Mucosa of stomach (tissue), 1 donor: ENCODE results near the gene ATP6V1C2.
A peak's percentile ranks its signal among the peaks of the same experiment; 100 is the strongest.

Experiments
- H3K27me3 ChIP-seq: one replicate; pipeline ENCODE4 v1.7.0; 2013; ENCODE audit warnings: mild to moderate bottlenecking, low read length; ENCODE audit not compliant: control insufficient read depth, insufficient read depth
- H3K36me3 ChIP-seq: one replicate; pipeline ENCODE4 v1.7.0; 2013; ENCODE audit warnings: low read length; ENCODE audit not compliant: control insufficient read depth, insufficient read depth
- H3K4me1 ChIP-seq: one replicate; pipeline ENCODE4 v1.7.0; 2013; ENCODE audit warnings: mild to moderate bottlenecking, low read length; ENCODE audit not compliant: control insufficient read depth, insufficient read depth
- H3K4me3 ChIP-seq: one replicate; pipeline ENCODE4 v1.7.0; 2013; ENCODE audit warnings: low read length
- H3K9ac ChIP-seq: one replicate; pipeline ENCODE4 v1.7.0; 2013; ENCODE audit warnings: mild to moderate bottlenecking, low read length, moderate library complexity
- H3K9me3 ChIP-seq: one replicate; pipeline ENCODE4 v1.7.0; 2013; ENCODE audit warnings: mild to moderate bottlenecking, low read length, moderate library complexity; ENCODE audit not compliant: control insufficient read depth
- donor health status: Pancreatic carcinoma.

ATP6V1C2 gene

DNA sequence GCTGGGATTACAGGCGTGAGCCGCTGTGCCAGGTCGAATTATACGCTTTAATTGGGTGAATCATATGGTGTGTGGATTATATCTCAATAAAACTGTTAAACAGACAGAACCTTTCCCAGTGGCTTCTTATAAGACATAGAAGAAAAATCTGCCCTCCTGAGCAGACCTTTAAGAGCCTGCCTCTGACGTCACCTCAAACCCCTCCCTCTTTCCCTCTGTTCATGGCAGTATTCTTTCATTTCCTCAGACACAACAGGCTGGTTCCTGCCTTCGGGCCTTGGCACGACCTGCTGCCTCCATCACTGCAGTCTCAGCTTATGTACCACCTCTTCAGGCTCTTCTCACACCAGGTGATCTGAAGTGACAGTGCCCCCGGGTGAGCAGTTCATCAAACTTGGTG is 105.2 kb downstream of the ATP6V1C2 start:
- peaks cover 21% of the 10 kb centered on the region for H3K4me1 ChIP-seq
- no peak overlapping the region for H3K4me3 ChIP-seq
- H3K36me3 ChIP-seq = no peaks in the 10 kb centered on the region
- H3K27me3 ChIP-seq = peaks cover 7% of the 10 kb centered on the region
- no peak overlapping the region for H3K9ac ChIP-seq
- H3K9me3 ChIP-seq = no peaks in the 10 kb centered on the region

DNA sequence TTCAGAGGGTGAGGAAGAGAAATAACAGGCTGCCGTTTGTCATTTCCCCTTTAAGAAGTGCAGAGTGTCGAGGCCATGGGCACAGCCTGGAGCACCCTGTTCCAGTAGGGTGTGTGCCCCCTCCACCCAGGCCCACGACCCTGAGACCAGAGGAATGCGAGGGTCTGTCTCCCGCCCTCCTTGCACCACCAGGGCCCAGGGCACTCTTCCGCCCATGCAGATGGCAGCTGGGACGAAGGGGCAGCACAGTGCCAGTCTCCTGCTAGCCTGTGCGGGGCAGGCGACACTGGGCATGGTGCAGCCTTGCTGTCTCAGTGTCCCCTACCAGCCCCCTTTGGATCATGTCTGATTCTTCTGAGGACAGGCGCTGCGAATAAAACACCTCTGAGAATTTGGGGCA is 106.9 kb downstream of the ATP6V1C2 start:
- Histone ChIP-seq H3K4me1 (peaks cover 25% of the 10 kb centered on the region), H3K27me3 (peaks cover 15% of the 10 kb centered on the region)

DNA sequence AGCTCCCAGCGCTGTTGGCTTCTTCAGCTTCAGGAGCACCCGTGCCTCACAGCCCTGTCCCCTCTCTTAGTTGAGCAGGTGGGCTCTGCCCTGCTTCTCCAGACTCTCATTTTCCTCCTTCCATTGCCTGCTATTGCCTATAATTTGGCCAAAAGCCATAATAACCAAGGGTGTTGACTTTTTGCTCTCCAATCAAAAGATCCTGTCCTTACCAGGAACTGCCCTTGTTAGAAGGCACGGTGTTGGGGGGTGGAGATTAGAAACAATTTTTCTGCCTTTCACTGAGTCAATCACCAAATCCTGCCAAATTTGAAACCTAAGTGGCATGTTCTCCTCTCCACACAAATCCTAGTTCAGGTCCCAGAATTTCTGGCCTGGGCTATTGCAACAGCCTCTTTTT is 107.9 kb downstream of the ATP6V1C2 start:
- Histone ChIP-seq H3K4me1 (peaks cover 24% of the 10 kb centered on the region), H3K36me3 (no peaks in the 10 kb centered on the region), H3K9ac (peak overlapping the region; percentile 17), H3K27me3 (peaks cover 17% of the 10 kb centered on the region), H3K4me3 (no peak overlapping the region), H3K9me3 (no peaks in the 10 kb centered on the region)

More for the DNA sequence above, 106.9 kb downstream of the ATP6V1C2 start:
- no peaks in the 10 kb centered on the region for H3K9me3 ChIP-seq
- no peaks in the 10 kb centered on the region for H3K36me3 ChIP-seq
- no peak overlapping the region for H3K9ac ChIP-seq
- no peak overlapping the region for H3K4me3 ChIP-seq

DNA sequence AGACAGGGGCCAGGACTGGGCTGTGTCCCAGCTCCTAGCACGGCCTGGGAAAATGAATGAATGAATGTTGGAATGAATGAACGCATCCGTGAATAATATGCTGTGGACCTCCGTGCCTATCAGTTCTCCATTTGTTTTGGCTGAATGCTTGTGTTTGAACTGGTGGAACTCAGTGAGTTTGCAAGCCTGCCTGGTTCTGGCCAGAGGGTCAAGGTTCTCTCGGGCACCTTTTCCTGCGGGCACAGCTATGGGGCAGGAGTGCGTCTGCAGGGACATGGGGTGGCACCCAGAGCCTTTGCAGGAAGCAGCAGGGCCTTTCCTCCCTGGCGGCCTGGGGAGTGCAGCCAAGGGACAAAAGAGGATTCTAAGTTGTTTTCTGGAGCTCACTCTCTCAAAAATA is 108.8 kb downstream of the ATP6V1C2 start:
- Histone ChIP-seq H3K27me3 (peaks cover 17% of the 10 kb centered on the region), H3K9ac (no peak overlapping the region), H3K36me3 (no peaks in the 10 kb centered on the region), H3K9me3 (no peaks in the 10 kb centered on the region), H3K4me1 (peaks cover 25% of the 10 kb centered on the region), H3K4me3 (no peak overlapping the region)

DNA sequence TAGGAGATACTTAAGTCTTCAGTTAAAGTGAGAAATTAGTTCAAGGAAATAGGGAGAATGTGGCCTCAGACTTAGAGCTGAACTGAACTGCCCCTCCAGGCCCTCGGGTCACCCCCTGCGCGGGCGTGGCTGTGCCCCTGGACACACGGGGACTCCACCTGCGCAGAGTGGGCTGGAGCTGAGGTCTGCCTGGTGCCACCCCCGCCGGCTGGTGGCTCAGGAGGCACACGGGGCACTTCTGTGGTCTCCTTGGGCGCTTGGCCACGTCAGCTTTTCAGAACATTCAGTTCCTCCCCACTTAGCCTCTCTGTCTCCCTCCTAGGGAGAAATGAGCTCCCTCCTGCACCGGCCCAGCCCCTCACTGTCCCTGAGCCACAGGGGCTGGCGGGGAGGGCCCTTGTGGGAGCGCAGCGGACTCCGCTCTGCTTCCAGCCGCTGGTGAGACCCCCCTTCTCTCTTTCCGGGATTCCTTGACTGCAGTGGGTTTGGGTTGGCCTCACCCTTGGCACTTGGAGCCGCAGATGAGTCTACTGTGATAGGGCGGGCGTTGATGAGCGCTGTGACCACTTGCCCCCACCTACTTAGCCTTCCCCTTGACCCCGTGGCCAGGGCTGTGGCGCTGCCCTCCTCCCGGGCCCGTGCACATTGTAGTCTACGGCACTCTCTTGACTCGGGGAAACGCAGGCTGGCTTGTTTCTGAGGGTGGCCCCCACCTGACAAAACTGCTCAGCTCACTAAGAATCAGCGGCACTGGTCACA is 109.4 kb downstream of the ATP6V1C2 start:
- Histone ChIP-seq H3K4me1 (peaks cover 29% of the 10 kb centered on the region), H3K36me3 (no peaks in the 10 kb centered on the region), H3K9me3 (no peaks in the 10 kb centered on the region), H3K27me3 (peaks cover 17% of the 10 kb centered on the region), H3K4me3 (no peak overlapping the region), H3K9ac (no peak overlapping the region)

DNA sequence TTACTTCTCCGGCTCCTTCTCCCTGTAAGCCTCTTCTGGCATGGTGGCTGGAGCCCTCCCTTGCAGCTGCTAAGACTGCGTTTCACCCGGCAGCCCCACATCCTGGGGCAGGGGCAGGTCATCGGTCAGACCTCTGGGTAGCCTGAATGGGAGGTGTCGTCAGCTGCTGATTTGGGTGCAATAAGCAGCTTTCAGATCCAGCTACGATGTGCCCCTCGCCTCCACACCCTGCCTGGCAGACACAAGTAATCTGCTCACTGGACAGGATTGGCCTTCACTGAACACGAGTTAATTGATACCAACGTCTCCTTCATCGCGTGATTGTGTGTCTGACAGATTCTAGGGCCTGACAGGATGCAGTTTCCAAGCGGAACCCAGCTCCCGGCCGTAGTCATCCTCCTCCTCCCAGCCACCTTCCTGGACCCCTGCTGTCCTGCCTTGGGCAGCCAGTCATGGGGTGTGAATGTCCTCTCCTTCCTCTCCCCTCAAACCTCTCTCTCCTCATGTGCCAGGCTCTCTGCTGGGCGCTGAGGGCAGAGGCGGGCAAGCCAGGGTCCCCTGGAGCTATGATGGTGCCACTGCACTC is 110.1 kb downstream of the ATP6V1C2 start:
- no peaks in the 10 kb centered on the region for H3K36me3 ChIP-seq
- peaks cover 17% of the 10 kb centered on the region for H3K27me3 ChIP-seq
- no peaks in the 10 kb centered on the region for H3K9me3 ChIP-seq
- no peak overlapping the region for H3K4me3 ChIP-seq
- H3K4me1 ChIP-seq = peaks cover 29% of the 10 kb centered on the region
- H3K9ac ChIP-seq = no peak overlapping the region

DNA sequence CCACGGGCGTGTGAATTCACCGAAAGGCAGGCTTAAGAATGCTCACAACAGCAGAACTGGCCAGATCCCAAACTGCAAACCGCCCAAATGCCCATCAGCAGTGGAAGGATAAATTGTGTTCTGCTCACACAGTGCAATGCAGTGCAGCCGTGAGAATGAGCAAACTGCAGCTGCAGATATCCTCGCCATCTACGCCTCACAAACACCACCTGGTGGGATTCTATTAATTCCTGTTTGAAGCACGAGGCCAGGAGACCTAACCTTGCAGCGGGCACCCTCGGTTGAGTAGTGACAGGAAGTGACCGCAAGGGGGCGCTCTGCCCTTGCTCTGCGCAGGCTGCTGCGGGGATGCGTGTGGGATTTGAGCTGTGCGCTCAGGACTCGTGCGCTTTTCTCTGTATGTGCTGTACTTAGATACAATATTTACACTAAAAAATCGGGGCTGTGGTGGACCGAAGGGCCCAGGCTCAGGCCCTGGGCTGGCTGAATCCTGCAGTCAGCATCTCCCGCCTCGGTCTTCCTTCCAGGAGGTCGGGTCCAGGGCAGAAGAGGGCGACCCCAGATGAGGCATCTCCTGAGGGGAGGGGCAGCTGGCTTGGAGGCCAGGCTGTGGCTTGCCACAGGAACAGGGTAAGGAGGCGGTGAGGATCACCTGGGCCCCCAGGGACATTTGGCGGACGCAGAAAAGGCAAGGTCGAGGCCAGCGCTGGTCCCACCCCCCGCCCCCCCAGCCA is 110.9 kb downstream of the ATP6V1C2 start:
- no peaks in the 10 kb centered on the region for H3K9me3 ChIP-seq
- no peak overlapping the region for H3K4me3 ChIP-seq
- peaks cover 17% of the 10 kb centered on the region for H3K27me3 ChIP-seq
- H3K9ac ChIP-seq = no peak overlapping the region
- no peaks in the 10 kb centered on the region for H3K36me3 ChIP-seq
- H3K4me1 ChIP-seq = peaks cover 29% of the 10 kb centered on the region

DNA sequence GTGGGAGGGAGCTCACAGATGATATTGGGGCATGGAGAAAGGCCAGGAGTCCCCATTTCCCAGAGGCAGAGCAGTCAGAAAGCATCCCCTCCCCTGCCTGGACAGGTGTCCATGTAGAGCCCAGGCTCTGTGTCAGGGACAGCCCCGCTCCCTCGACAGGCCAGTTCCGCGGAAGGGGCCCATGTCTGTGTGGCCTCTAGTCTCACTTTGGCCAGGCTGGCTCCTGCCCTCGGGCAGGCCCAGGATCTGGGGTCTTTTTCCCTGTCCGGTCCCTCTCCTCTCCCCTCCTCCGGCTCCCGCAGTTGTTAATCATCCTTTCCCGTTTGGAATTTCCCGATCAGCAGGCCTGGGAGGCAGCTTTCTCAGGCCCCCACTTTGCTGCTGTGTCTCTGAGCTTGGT is 111.6 kb downstream of the ATP6V1C2 start:
- Histone ChIP-seq H3K4me1 (peaks cover 29% of the 10 kb centered on the region), H3K9me3 (no peaks in the 10 kb centered on the region), H3K36me3 (no peaks in the 10 kb centered on the region), H3K4me3 (no peak overlapping the region), H3K9ac (no peak overlapping the region), H3K27me3 (peaks cover 17% of the 10 kb centered on the region)

DNA sequence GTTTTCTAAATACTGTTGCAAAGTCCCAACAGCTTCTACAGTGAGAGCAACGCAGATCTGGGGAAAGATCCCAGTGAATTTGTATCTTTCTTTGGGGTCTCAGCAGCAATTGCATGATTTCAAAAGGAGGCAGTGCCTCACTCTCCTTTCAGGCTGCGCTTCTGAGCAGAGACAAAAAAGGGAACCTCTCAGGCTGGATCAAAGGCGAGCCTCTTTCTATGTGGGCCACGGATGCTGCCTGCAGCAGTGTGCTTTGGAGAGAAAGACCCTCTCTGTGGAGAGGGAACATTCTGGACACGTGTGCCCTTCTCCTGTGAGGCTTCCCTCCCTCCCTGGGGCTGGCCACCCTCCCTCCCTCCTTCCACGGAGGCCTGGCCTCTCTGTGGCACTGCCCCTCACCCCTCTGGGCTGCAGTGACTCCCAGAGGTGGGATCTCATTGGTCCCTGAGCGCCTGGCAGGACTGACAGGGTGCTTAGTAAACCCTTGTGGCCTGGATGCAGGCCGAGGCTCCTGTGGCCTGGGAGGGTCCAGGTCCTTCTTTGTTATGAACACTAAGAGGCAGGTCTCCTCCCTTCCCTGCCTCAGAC is 112.7 kb downstream of the ATP6V1C2 start:
- Histone ChIP-seq H3K27me3 (peaks cover 17% of the 10 kb centered on the region), H3K9me3 (no peaks in the 10 kb centered on the region), H3K4me3 (no peak overlapping the region), H3K9ac (no peak overlapping the region), H3K4me1 (peaks cover 26% of the 10 kb centered on the region), H3K36me3 (no peaks in the 10 kb centered on the region)
